AG04449 (cell line): ENCODE results near the gene FOXP1.
"Not testable (repeated sequence)": the region's sequence is repeated elsewhere in the genome, so short reads cannot be mapped to it uniquely, and the experiment has no call there.

Experiments
- CTCF ChIA-PET: fragments of 350-600 bp; formaldehyde crosslinking; extraction: SDS; loops from one replicate; lab custom pipeline; 2021; ENCODE audit warnings: antibody characterized with exemption; lab: Yijun Ruan, JAX
- POLR2A ChIA-PET: fragments of 400-600, 350-600 bp; formaldehyde crosslinking; extraction: SDS; loops from one replicate; lab custom pipeline; 2020; ENCODE audit warnings: antibody characterized with exemption, inconsistent platforms; lab: Yijun Ruan, JAX
- DNase-seq: peaks from one replicate; pipeline ENCODE4 v3.0.0-alpha.2; 2010; ENCODE audit warnings: low read depth, low spot score
- H3K4me3 ChIP-seq: 2 replicates; pipeline ENCODE4 v1.5.1; 2011; ENCODE audit warnings: low read depth, mild to moderate bottlenecking, control low read depth, low read length
- TF ChIP-seq, protein P1 (sequence below): IDR thresholded peaks from one replicate; pipeline ENCODE4 v1.5.1; 2011; ENCODE audit warnings: mild to moderate bottlenecking, moderate library complexity, low read length, control low read depth, inconsistent platforms; ENCODE audit not compliant: insufficient read depth; ENCODE audit errors: missing control alignments

The FOXP1 gene

DNA sequence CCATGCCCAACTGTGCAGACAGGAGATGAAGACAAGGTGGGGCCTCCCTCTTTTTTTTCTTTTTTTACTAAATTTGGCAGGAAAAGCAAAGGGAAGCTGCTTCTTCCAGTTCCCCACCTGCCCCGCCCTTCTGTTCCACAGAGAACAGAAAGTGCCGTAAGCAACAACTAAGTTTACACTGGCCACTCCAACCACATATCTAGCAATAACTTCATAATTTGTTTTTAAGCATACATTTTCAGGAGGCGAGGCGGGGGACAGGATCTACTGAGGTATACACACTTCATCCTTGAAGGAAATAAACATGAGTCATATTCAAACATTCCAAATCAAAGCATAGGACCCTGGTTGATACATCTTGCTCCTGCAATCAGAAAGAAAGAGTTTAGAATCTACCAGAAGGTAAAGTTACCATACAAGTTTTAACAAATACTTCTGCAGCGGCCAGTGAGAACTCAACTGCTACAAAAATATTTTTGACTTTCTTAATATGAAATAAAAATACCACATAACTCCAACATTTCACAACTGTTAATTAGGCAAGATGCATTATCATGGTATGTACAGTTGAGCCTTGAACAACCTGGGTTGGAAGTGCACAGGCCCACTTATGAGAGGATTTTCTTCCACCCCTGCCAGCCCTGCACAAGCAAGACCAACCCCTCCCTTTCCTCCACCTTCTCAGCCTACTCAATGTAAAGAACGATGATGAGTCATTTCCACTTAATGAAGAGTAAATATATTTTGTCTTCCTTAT is 50.7 kb downstream of the FOXP1 start:
- TF ChIP-seq, protein P1, sequence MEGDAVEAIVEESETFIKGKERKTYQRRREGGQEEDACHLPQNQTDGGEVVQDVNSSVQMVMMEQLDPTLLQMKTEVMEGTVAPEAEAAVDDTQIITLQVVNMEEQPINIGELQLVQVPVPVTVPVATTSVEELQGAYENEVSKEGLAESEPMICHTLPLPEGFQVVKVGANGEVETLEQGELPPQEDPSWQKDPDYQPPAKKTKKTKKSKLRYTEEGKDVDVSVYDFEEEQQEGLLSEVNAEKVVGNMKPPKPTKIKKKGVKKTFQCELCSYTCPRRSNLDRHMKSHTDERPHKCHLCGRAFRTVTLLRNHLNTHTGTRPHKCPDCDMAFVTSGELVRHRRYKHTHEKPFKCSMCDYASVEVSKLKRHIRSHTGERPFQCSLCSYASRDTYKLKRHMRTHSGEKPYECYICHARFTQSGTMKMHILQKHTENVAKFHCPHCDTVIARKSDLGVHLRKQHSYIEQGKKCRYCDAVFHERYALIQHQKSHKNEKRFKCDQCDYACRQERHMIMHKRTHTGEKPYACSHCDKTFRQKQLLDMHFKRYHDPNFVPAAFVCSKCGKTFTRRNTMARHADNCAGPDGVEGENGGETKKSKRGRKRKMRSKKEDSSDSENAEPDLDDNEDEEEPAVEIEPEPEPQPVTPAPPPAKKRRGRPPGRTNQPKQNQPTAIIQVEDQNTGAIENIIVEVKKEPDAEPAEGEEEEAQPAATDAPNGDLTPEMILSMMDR = no peak
- CTCF ChIA-PET = interaction anchor here (0.6 to 1.1 kb wide), 2 partner anchors 14 to 300 kb away, joined by 3 read pairs; no protein-coding TSS in a partner anchor
- no peak overlapping the region for H3K4me3 ChIP-seq
- POLR2A ChIA-PET = no interaction called here
- DNase-seq = no peak

DNA sequence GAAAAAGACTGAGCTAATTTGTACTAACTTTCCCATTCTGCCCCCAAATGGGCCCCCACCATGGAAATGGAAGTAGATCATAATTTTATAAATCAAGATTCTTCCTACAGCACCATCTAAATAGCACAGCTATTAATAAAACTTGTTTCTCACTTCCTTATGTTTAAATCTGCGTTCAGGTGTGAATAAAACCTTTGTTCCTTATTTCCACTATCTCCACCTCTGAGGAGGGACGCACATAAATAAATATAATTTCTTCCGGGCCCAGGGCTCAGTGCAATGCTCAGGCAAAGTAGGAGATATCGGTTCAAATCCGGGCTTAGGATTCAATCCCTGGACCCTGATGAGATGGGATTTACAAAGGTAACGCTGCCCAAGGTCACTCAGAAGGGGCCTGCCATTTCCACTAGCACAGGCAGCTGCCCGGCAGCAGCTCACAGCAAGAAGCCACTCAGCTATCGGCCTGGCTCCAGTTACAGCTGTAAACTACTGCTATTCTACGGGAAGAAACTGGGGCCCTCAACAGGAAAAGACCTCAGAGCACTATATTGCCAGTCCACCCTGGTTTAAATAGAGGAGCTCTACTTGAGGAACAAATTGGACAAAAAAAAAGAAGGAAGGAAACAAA is 52.5 kb downstream of the FOXP1 start:
- CTCF ChIA-PET = interaction anchor here (1.4 kb wide), 1 partner anchor 35 kb away, joined by 4 read pairs; no protein-coding TSS in a partner anchor
- POLR2A ChIA-PET = interaction anchor here (1.1 kb wide), 1 partner anchor 13 kb away, joined by 3 read pairs; no protein-coding TSS in a partner anchor

DNA sequence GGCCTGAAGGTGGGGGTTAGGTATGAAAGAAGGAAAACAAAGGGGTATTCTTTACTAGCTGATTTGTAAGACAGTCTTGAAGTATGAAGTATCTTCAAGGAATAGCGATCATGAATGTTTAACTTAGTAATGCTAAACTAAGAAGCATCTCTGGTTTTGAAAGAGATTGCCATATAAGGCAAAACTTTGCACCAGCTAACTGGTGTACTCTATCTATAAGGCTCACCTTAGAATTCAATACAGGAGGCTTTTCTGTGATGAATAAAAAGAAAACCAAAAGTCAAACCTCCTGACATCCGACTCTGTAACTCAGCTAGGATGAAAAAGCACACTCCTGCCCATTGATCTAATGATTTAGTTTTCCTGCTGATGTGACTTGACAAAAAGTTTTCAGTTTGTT is 54.7 kb downstream of the FOXP1 start:
- TF ChIP-seq, protein P1 = no peak
- DNase-seq = no peak
- ChIA-PET CTCF (no interaction called here), POLR2A (no interaction called here)
- no peak overlapping the region for H3K4me3 ChIP-seq

More for the DNA sequence above, 52.5 kb downstream of the FOXP1 start:
- no peak overlapping the region for H3K4me3 ChIP-seq
- DNase-seq = no peak
- TF ChIP-seq, protein P1 = no peak

DNA sequence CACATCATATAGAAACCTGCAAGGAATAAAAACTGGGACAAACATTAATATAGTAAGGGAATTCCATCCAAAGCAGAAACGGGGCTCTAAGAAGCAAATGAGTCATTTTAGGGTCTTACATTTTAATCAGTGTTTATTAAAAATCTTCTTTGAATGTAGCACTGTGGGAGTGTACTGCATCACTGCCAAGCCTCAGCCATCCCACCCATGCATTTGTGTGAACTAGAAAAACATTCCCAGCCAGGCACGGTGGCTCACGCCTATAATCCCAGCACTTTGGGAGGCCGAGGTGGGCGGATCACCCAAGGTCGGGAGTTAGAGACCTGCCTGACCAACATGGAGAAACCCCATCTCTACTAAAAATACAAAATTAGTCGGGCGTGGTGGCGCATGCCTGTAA is 57.1 kb downstream of the FOXP1 start:
- H3K4me3 ChIP-seq, DNase-seq, CTCF ChIA-PET: not testable (repeated sequence)
- POLR2A ChIA-PET = interaction anchor here (0.6 to 0.8 kb wide), 2 partner anchors 10 to 16 kb away, joined by 3 read pairs; no protein-coding TSS in a partner anchor

DNA sequence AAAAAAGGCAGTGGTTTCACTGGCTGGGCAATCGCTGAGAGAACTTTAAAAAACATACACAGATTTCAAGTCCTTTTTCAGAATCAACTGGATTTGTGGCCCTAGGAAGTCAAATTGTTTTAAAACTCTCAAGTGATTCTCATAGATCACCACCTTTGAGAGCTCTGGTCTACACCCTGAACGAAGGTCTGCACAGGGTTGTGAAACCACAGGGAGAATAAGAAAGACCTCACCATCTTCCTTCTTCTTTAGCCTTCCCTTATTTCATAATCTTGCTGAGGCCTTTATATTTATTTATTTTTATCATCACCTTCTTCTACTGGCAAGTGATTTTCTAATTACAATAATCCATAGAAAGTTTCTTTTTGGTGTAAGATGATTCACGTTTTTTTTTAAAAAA is 58.1 kb downstream of the FOXP1 start:
- TF ChIP-seq, protein P1 = no peak
- no peak overlapping the region for H3K4me3 ChIP-seq
- DNase-seq = no peak
- ChIA-PET POLR2A (no interaction called here), CTCF (interaction anchor here (1.6 kb wide), 1 partner anchor 10 kb away, joined by 3 read pairs; no protein-coding TSS in a partner anchor)

DNA sequence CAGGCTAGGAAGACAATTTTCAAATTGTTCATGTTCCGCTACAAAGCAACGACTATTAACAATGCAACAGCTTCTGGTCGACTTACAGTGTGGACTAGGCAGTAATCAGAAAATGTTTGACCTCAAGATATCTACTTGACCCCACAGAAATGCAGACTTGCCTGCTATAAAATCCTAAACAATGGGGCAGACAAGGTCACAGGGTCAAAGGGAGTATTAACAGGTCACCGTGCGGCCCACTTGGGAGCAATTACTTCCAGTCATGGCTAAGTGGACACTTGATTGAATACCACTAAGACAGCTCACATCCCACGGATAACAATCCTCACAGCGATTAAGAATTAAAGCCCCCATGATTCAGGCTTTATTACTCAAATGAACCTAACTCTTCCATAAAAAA is 58.9 kb downstream of the FOXP1 start:
- no peak for DNase-seq
- ChIA-PET POLR2A (interaction anchor here (0.6 kb wide), 1 partner anchor 406 kb away, joined by 3 read pairs; no protein-coding TSS in a partner anchor), CTCF (interaction anchor here (1.6 kb wide), 1 partner anchor 10 kb away, joined by 3 read pairs; no protein-coding TSS in a partner anchor)
- H3K4me3 ChIP-seq = no peak overlapping the region
- TF ChIP-seq, protein P1 = no peak
